NB4 (cell line): Measurements from ENCODE around the gene CECR2.

Experiments used
- CTCF ChIP-seq: IDR thresholded peaks from one replicate; pipeline ENCODE4 v1.5.1; 2012; ENCODE audit warnings: low read depth, low read length
- MYC ChIP-seq: IDR thresholded peaks from 2 replicates; pipeline ENCODE4 v1.6.1; 2011; ENCODE audit warnings: low read depth, low read length
- POLR2A ChIP-seq: IDR thresholded peaks from 2 replicates; pipeline ENCODE4 v1.6.1; 2011; ENCODE audit warnings: mild to moderate bottlenecking; ENCODE audit not compliant: insufficient read length; ENCODE audit errors: extremely low read depth

- TF ChIP-seq POLR2A (no peak), CTCF (no peak), MYC (no peak)
Observed at GRCh38 chr22:17371448-17371847, 2.2 kb downstream of the CECR2 start.
